ENCODE measurements around the gene CADM4.

The CADM4 gene

GRCh38 chr19:43658001-43658400 lies 18.4 kb upstream of the CADM4 start:
- no peak for TF ChIP-seq REST (IDR thresholded peaks at IDR 0.05; ENCODE audit: low read depth)

DNA sequence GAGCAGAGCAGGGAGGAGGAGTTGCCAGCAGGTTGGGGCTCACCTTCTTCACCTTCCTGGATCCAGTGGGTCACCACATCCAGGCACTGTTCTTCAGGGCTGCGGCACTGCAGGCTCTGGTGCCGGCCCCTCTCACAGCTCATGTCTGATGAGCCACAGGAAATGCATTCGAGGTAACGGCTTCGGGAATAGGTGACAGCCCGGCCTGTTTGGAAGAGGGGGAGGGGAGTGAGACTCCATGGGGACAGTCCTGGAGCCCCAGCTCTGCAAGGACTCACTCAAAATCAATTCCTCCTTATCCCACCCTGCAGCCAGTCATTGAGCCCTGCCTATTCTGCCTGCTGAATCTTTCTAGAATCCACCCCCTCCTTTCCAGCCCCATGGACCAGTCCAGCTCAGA lies 16.8 kb upstream of the CADM4 start:
- TF ChIP-seq TAF1 (IDR thresholded peaks at IDR 0.05; ENCODE audit: low read depth) (no peak), USF1 (IDR thresholded peaks at IDR 0.05) (no peak), YY1 (IDR thresholded peaks at IDR 0.05; ENCODE audit: low read depth) (no peak), CREB1 (IDR thresholded peaks at IDR 0.05; ENCODE audit: low read depth) (no peak), FOXM1 (IDR thresholded peaks at IDR 0.05; ENCODE audit: borderline replicate concordance, low read depth) (no peak), NFIC (IDR thresholded peaks at IDR 0.05) (no peak), REST (IDR thresholded peaks at IDR 0.05; ENCODE audit: low read depth) (no peak)

GRCh38 chr19:43652546-43652874 lies 12.9 kb upstream of the CADM4 start:
- TF ChIP-seq NFIC (IDR thresholded peaks at IDR 0.05) (no peak), TAF1 (IDR thresholded peaks at IDR 0.05; ENCODE audit: low read depth) (no peak), TCF12 (IDR thresholded peaks at IDR 0.05; ENCODE audit: low read depth) (no peak), CREB1 (IDR thresholded peaks at IDR 0.05; ENCODE audit: low read depth) (no peak), TEAD4 (IDR thresholded peaks at IDR 0.05) (no peak), RAD21 (IDR thresholded peaks at IDR 0.05; ENCODE audit: low read depth) (no peak), MAX (IDR thresholded peaks at IDR 0.05) (no peak), CEBPB (IDR thresholded peaks at IDR 0.05) (no peak), USF1 (IDR thresholded peaks at IDR 0.05) (no peak), REST (IDR thresholded peaks at IDR 0.05; ENCODE audit: low read depth) (no peak), EP300 (IDR thresholded peaks at IDR 0.05; ENCODE audit: borderline replicate concordance) (no peak), YY1 (IDR thresholded peaks at IDR 0.05; ENCODE audit: low read depth) (no peak), ZBTB7A (IDR thresholded peaks at IDR 0.05; ENCODE audit: low read depth) (no peak), EGR1 (IDR thresholded peaks at IDR 0.05) (no peak), FOXM1 (IDR thresholded peaks at IDR 0.05; ENCODE audit: borderline replicate concordance, low read depth) (no peak)

GRCh38 chr19:43651758-43652545 lies 12.3 kb upstream of the CADM4 start:
- no peak for TF ChIP-seq USF1 (IDR thresholded peaks at IDR 0.05)
- peak; percentile 89 for TF ChIP-seq RAD21 (IDR thresholded peaks at IDR 0.05; ENCODE audit: low read depth)

DNA sequence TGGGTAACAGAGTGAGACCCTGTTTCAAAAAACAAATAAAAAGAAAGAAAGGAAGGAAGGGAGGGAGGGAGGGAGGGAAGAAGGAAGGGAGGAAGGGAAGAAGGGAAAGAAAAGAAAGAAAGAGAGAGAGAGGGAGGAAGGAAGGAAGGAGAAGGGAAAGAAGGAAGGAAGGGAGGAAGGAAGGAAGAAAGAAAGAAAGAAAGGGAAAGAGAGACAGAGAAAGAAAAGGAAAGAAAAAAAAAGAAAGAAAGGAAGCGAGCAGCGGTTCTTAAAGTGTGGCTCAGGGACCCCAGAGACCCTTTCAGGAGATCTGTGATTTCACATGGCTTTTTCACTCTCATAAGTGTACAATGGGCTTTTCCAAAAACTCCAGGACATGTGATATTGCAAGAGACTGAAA lies 9.9 kb upstream of the CADM4 start:
- TF ChIP-seq NFIC (IDR thresholded peaks at IDR 0.05), result no peak
- TF ChIP-seq ZBTB7A (IDR thresholded peaks at IDR 0.05; ENCODE audit: low read depth), result no peak
- no peak for TF ChIP-seq EGR1 (IDR thresholded peaks at IDR 0.05)
- no peak for TF ChIP-seq USF1 (IDR thresholded peaks at IDR 0.05)
- TF ChIP-seq CEBPB (IDR thresholded peaks at IDR 0.05), result no peak
- TF ChIP-seq TEAD4 (IDR thresholded peaks at IDR 0.05), result no peak
- TF ChIP-seq REST (IDR thresholded peaks at IDR 0.05; ENCODE audit: low read depth), result no peak
- TF ChIP-seq EP300 (IDR thresholded peaks at IDR 0.05; ENCODE audit: borderline replicate concordance), result no peak
- TF ChIP-seq FOXM1 (IDR thresholded peaks at IDR 0.05; ENCODE audit: borderline replicate concordance, low read depth), result no peak
- TF ChIP-seq TAF1 (IDR thresholded peaks at IDR 0.05; ENCODE audit: low read depth), result no peak
- TF ChIP-seq YY1 (IDR thresholded peaks at IDR 0.05; ENCODE audit: low read depth), result no peak
- no peak for TF ChIP-seq MAX (IDR thresholded peaks at IDR 0.05)
- TF ChIP-seq TCF12 (IDR thresholded peaks at IDR 0.05; ENCODE audit: low read depth), result no peak
- no peak for TF ChIP-seq RAD21 (IDR thresholded peaks at IDR 0.05; ENCODE audit: low read depth)
- TF ChIP-seq CREB1 (IDR thresholded peaks at IDR 0.05; ENCODE audit: low read depth), result no peak
